HG02870 (cell line): ENCODE measurements around the gene LPP.

ENCODE experiments used
- ATAC-seq: cut with Tn5 transposase; IDR thresholded peaks from one replicate; pipeline ENCODE4 v1.9.1; 2021; ENCODE audit warnings: mild to moderate bottlenecking, moderate library complexity; ENCODE audit not compliant: unreplicated experiment

LPP gene

DNA sequence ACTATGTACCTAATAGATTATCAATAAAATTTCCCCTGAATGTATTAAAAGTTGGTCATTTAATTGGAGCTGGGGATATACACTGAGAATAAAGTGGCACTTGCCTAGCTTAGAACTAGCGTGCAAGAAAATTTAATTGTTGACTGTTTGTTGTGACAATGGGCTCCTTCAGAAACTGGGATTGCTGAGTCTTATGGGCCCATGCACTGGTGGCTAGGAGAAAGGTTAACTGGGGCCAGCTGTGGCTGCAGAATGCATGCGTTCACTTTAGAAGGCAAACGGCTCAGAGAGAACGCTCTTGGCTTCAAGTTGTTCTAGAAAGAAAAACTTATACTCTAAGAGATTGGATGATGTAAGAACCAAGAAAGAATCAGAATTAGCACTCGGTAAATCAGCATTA, 18.7 kb upstream of the LPP start:
- ATAC-seq = no peak

DNA sequence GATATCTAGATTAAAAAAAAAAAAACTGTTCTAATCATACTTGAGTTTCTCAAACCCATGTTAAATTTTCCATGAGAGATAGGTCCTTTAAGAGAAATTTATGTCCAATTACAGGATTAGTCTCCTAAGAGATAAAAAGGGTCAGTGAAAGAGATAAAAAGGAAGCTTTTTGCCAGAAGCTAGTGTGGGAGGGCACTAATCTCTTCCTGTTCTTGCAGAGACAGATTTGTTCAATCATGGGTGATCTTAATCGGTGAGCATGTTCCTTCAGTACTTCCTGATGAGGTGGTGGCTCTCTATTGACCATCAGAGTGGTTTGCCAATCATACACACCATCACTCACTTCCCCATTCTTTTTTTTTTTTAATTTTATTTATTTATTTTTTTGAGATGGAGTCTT, 16.9 kb upstream of the LPP start:
- ATAC-seq = no peak

DNA sequence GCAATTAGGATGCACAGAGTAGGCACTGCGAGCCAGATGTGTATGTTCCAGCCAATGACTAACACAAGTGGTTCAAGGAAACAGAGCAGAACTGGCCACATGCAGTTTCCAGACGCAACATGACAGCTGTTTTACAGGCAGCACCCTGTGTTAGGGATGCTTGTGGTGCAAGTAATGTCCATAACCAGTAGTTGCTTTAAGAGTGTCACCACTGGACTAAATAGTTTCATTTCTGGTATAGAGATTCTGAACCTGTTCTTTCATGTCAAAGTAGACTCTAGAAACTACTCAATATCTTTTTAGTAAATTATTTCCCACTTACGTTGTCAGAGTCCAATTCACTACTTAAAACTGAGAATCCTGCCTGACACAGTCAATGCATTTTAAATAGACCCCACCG, 14.5 kb upstream of the LPP start:
- no peak for ATAC-seq

DNA sequence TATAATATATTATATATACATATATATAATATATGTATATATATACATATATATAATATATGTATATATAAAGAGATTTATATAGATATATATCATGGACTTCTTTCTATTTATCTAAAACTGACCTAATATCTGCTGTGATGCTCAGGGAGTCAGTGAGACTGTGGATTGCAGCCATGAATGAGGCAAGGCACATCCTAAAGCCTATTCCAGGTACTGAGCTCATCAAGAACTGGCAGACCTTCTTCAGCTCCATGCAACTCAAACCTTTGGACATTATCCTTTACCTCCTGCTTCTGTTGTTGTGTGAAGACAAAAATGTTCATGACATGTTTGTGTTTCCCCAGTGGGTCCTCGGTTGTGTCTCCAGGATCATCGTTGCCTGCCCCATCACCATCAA, 7.7 kb upstream of the LPP start:
- ATAC-seq = no peak

DNA sequence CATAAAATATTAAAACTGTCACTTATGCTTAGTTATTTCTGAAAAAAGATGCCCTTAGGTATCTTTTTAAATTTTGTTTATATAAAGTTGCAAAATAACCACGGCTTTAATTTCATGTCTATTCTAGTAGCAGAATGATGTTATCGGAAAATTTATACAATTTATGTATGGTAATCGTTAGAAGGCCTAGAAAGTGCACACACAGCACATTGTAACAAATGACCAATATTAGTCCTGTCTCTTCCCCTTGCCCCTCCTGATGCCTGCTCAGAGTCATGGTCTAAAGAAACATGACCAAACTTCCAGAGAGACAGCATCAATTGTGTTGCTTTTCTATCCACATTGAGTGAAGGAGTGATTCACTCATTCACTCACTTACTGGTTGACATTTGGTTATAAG, 6.2 kb upstream of the LPP start:
- no peak for ATAC-seq

DNA sequence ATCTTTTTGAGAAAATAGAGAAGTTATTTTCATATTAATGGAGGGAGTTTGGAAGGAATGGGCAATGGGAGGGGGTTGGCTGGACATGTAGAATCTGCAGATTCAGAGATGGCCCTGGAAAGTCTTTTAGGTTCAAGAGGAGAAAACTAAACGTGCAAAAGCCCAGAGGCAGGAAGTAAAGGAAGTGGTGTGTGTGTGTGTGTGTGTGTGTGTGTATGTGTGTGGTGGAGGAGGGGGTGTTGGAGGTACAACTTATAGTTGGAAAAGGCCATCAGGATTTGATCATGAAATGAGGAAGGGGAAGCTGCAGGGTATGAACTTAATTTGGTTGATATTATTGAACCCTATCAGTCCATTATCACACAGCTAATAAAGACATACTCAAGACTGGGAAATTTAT, 5.6 kb upstream of the LPP start:
- no peak for ATAC-seq

DNA sequence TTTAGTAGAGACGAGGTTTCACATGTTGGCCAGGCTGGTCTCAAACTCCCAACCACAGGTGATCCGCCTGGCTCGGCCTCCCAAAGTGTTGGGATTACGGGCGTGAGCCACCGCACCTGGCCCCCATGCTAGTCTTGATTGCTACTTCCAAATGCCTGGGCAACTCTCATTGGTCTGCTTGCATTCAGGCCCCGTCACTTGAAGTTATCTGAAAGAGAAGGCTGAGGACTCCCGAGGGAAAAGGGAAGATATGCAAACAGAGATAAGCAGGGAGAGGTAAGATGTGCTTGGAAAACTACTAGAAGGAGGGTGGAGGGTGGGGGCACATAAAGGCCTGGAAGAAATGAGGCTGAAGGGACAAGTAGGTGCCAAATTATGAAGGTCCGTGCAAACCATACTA, 4.4 kb upstream of the LPP start:
- no peak for ATAC-seq

GRCh38 chr3:188150982-188151381, 3.0 kb upstream of the LPP start:
- ATAC-seq = no peak

- no peak for ATAC-seq
Measured at GRCh38 chr3:188151438-188151837, 2.5 kb upstream of the LPP start.

DNA sequence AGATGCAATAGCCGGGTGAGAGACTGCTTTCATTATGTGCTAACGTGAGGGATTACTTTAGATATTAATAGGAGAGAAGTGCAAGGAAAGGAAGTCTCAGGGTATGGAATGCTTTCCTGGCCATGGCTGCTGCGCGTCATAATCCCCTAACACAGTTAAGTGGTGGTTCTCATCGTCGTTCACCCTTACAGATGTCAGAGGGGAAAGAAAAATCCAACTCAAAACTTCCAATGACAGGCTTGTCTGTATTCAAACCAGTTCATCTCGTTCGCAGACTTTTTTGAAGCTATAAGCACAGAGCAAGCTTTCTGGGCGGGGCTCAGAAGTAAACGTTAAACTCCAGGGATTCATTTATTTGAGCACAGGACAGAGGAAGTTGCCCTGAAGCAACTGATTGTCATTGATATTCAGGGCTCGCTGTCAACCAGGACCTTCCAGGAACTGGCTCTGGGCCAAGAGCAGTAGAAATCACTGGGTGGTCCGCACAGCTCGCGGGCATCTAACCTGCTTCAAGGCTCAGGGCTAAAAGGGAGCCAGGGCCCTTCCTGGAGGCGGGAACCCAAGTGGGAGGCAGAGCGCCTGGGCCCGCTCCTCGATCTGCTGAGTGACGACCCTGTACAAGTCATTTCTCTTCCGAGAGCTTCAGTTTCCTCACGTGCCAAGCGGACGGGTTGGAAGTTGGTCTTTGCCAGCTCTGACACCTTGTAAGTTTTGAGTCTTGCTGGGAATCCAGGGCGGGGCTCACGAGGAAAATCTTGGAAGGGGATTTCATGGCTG, 1.1 kb upstream of the LPP start:
- ATAC-seq = no peak

DNA sequence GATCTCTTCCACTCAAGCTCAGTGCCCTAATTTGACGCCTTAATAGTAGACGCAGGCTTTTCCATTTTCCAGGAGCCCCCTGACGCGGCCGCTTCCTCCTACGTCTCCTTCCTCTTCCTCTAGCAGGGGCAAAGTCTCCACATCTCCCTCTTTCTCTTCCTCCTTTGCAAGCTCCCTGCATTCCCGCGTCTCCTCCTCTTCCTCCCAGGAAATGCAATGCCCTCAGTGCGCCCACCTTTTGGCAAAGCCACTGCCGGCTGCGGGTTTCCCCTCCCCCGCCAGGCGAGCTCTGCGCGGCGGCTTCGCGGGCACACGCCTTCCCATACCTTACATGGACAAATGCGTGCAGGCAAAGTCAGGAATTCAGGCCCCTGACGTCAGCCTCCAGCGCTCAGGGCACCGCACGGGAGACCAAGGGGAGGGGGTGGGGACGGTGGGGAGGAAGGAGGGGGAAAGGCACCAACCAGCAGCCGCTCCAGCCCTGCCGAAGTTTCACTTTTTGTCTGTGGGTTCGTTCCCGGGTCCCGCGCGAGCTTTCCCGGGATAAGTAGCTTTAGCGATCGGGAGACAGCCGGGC, 432 bp upstream of the LPP start:
- no peak for ATAC-seq

DNA sequence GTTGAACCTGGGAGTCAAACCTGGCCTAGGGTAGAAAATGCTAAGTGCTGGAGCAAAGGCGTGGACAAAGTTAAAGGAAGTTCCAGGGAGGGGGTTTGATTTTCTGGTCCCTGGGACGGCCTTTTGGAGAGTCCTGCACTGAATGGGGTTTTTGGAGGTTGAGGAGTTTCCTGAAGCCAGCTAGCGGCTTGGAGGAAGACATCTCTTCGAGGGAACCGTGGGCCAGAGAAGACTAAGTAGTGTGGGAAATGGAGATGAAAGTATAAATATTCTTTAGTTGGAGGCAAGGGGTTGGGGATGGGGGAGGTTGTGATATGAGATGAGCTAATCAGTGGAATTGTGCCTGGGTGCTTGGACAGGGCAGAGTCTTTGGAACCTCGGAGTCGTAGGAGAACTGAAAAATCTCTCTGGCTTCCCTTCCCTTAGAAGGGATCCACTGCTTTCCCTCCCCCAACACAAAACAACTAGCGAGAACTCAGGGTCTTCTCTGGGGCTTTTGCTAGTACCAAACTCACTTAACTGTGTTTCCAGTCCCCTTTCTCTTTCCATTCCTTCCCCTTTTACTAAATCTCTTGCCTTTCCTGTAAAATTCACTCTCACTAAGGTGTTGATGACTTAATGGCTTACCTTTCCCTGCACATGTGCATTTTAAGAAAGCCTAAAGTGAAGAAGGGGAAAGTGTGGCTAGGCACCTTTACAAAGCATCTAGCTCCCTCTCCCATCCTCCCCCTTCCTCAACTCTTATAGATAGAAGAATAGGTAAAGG, 1.0 kb downstream of the LPP start:
- ATAC-seq = no peak

GRCh38 chr3:188156056-188156455, 2.1 kb downstream of the LPP start:
- ATAC-seq = no peak

- ATAC-seq = no peak
Measured at GRCh38 chr3:188157407-188157806, 3.5 kb downstream of the LPP start.

- ATAC-seq = no peak
Measured at GRCh38 chr3:188157971-188158370, 4.0 kb downstream of the LPP start.

GRCh38 chr3:188158731-188159310, 4.9 kb downstream of the LPP start:
- ATAC-seq = no peak

DNA sequence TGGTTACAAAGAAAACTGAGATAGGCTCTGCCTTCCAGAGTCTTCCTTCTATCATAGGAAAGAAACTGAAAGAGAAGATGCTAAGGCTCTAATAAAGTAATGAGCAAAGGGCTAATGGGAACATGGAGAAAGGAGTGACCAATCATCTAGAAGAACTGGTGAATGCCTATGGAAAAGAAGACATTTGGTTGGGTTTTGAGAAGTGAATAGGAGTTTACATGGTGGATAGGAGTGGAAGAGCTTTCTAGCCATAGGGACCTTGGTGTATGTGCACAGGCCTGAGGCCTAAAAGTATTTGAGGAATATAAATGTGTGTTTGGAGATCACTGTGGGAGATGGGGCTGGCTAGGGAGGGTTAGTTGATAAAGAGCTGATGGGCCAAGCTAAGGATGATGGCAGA, 6.8 kb downstream of the LPP start:
- ATAC-seq = no peak

DNA sequence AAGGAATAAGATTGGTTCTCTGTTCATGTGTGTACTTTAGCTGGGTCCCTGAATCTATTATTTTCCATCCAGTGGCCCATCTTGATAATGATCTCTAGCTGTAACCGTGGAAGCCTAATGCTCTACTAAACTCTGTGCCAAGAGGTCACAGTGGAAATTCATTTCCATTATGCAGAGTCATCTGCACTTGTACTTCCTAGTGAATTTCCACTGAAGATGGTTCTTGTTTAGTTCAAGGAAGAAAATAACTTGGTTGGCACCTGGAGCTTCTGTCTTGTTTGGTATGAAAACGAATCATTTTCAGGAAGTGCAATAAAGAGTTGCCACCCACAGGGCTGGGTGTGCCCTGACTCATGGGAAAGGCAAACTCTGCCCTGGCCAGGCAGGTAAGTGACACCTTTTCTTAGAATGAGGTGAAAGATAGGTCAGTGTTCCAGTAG, 10.3 kb downstream of the LPP start:
- ATAC-seq = no peak

- ATAC-seq = no peak
Measured at GRCh38 chr3:188165596-188165995, 11.6 kb downstream of the LPP start.

DNA sequence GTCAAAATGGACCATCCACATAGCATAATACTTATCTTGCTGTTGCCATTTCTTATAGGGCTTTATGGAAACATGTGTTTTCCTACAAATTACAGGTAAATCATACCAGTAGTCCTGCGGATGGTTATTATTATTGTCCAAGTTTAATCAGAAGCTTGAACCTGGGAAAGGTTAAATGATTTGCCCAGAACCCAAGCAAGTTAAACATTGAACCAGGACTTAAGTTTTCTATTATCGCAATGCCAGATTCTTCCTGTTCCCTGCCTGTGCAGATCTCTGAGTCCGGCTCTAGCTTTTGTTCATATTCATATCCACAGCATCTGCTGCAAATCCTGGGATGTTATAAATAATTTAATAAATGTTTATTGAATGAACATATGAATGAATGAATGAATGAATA, 12.5 kb downstream of the LPP start:
- no peak for ATAC-seq

DNA sequence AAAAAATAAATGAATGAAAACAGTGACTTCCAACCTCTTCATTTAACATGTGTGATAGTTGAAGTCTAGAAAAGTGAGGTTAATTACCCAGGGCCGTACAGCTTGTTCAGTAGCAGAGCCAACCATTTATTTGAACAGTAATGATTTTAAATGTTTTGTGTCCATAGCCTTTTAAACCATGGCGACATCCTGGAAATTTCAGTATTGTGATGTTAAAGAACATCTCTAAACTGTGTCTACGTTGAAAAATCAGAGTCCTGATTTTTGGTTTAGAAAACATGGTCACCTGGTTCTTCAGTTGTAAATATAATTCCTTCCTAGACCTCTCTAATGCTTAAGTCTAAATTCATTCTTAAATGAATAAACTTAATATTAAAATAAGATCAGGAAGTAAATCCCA, 14.2 kb downstream of the LPP start:
- ATAC-seq = no peak

- ATAC-seq = no peak
Measured at GRCh38 chr3:188168648-188169047, 14.7 kb downstream of the LPP start.
